ENCODE data around the gene ARHGAP27. TPM values are rescaled to one million over a fixed set of nuclear protein-coding genes. Genes with fewer than 3 reads are reported as not detected.

The ARHGAP27 gene
- total and polyA plus RNA-seq, 2 of the 4 experiments (the other 2 are of a cell fraction): under 0.01 to 0.89 TPM

DNA sequence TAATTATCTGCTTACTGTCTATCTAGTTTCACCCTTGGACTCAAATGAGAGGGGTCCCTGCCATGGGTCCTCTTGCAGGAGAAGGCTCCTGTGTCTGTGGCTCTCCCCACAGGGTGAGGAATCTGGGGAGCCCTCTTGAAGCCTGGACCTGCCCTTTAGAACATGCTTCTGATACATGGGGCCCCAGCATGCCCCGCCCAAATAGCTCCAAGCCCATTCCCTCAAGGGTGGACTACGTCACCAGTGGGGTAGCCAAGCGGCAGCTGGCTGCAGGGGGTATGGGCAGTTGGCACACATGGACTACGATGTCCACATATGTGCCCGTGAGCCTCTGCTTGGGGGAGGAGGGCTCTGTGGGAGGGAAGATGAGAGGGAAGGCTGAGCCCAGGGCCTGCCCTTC is 39.3 kb downstream of the ARHGAP27 start:
- H4K8ac ChIP-seq (ENCODE audit: low read depth in 2 of 2, low read length in 2 of 2): no peak overlapping the region
- H4K5ac ChIP-seq (ENCODE audit: low read depth, low read length): no peak overlapping the region
- no peaks in the 10 kb centered on the region for H4K20me1 ChIP-seq (ENCODE audit: insufficient read depth, low read length)
- no peak overlapping the region for H3K4me2 ChIP-seq (ENCODE audit: low read depth, low read length)
- H3K9me3 ChIP-seq (ENCODE audit: control insufficient read depth, insufficient read depth, low read length): no peaks in the 10 kb centered on the region
- no peak overlapping the region for H2BK120ac ChIP-seq (ENCODE audit: low read depth, low read length)
- dilution Hi-C loops (cut with HindIII; ENCODE audit: low sequenced_read_pairs, unreplicated experiment) (no loop called here), intact Hi-C loops (cut with micrococcal nuclease) (no loop called here), in situ Hi-C loops (cut with MboI; ENCODE audit: low sequenced_read_pairs) (no loop called here)
- H3K79me1 ChIP-seq (ENCODE audit: low read depth in 1 of 2, low read length in 2 of 2): no peaks in the 10 kb centered on the region
- no peak overlapping the region for H3K4me3 ChIP-seq (ENCODE audit: insufficient read depth, low read depth, low read length)
- no TSS peak for BruUV-seq (replicated peaks)
- no peak for TF ChIP-seq CEBPB (IDR thresholded peaks at IDR 0.05; ENCODE audit: low read depth, low read length)
- H3K4ac ChIP-seq (ENCODE audit: low read depth, low read length): no peak overlapping the region
- ChIA-PET POLR2A (ENCODE audit: unreplicated experiment) (no interaction called here), CTCF (no interaction called here)
- H2BK15ac ChIP-seq (ENCODE audit: low read depth, low read length): no peak overlapping the region
- no peak overlapping the region for H2BK20ac ChIP-seq (ENCODE audit: low read depth, low read length)
- ATAC-seq (ENCODE audit: low read depth) (no peak), DNase-seq (no peak)
- H4K91ac ChIP-seq (ENCODE audit: insufficient read depth, low read depth, low read length): no peak overlapping the region
- H3K9me1 ChIP-seq (ENCODE audit: insufficient read depth, low read length): no peaks in the 10 kb centered on the region
- H3K9ac ChIP-seq (ENCODE audit: low read depth, low read length): no peak overlapping the region
- H3K14ac ChIP-seq (replicated peaks; ENCODE audit: low read depth, low read length): no peak overlapping the region
- H2AK9ac ChIP-seq (replicated peaks; ENCODE audit: low read depth, low read length, poor library complexity): no peak overlapping the region
- 100% methylated on average over 1 of the region's 5 CpGs; no CpG with 5 or more reads in 1 of the 2 experiments for WGBS, 2 experiments (ENCODE audit: extremely low coverage in 2 of 2, insufficient read length in 1 of 2)
- peak overlapping the region; percentile 5 for H2AFZ ChIP-seq (replicated peaks; ENCODE audit: low read length, poor library complexity)
- H3K18ac ChIP-seq (ENCODE audit: low read depth, low read length): no peak overlapping the region
- peaks cover 5% of the 10 kb centered on the region for H3K4me1 ChIP-seq (ENCODE audit: control insufficient read depth, insufficient read depth, low read length)
- H3K27me3 ChIP-seq (ENCODE audit: control insufficient read depth, insufficient read depth, low read length): peaks cover 9% of the 10 kb centered on the region; the same call in 1 of the 2 replicates
- H3K56ac ChIP-seq (ENCODE audit: extremely low read depth, insufficient read depth, low read length): no peak overlapping the region
- no peak overlapping the region for H2BK5ac ChIP-seq (ENCODE audit: low read depth, low read length, poor library complexity, severe bottlenecking)
- H2AK5ac ChIP-seq (ENCODE audit: low read depth, low read length): no peak overlapping the region
- H3K23ac ChIP-seq (ENCODE audit: low read depth, low read length): no peak overlapping the region
- no peaks in the 10 kb centered on the region for H3K36me3 ChIP-seq (ENCODE audit: control insufficient read depth, insufficient read depth, low read length)
- H3K27ac ChIP-seq (ENCODE audit: insufficient read depth, low read length): no peak overlapping the region

All from IMR-90 (cell line).